ENCODE data around the gene CDKAL1.
"Not testable (repeated sequence)": the region's sequence is repeated elsewhere in the genome, so short reads cannot be mapped to it uniquely, and the experiment has no call there.

CDKAL1 gene

DNA sequence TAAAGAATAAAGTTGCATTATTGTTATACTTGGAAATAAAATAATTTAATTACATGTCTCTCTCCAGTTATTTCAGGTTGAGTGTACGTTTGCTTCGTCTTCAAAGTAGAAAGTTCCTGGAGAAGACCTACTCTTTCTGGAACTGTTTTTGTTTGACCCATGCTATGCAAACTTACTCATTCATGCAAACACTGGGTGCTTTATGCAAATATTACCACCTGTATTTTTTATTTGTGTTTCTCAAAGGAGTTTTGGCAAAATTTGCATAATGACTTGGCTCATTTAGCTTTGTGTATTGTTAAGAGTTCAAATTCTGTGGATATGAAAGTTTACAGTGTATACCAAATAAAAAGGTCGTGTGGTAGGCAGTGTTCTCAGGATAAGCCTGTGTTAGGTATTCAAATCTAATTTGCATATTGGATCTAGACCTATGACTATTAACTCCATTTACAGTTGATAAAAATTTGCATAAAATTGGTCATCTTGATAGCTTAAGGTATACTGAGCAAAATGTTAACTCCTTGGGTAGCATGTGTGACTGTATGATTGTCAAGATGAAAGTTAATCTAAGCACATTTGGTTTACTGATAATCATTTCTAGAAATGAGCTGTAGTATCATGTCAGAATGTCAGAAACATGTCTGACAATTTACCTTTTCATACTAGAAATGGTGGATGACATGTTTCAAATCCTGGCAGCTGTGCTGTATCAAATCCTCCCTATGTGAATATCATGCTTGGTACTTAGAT is 65.2 kb downstream of the CDKAL1 start:
- DNase-seq: no peak

- DNase-seq: no peak
These were observed 66.6 kb downstream of the CDKAL1 start for GRCh38 chr6:20600831-20601230.

GRCh38 chr6:20604159-20604558 is 69.9 kb downstream of the CDKAL1 start:
- DNase-seq: no peak

- no peak for DNase-seq
These were observed 70.8 kb downstream of the CDKAL1 start for GRCh38 chr6:20605061-20605460.

DNA sequence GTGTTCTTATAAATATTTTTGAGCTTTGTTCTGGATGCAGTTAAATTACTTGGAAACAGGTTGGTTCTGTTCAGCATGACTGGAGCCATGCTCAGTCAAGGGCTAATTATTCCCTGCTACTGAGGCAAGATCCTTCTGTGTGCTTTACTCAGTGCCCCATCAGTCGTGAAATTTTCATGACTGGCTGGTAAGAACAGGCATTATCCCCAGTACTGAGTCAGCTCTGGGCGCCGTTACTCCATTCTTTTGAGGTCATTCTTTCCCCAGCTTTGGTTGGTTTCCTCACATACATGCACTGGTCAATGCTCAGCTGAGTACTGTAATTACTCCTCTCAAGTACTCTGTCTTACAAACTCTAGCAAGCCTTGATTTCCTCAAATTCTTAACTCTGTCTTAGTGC is 71.3 kb downstream of the CDKAL1 start:
- DNase-seq: peak; percentile 13

DNA sequence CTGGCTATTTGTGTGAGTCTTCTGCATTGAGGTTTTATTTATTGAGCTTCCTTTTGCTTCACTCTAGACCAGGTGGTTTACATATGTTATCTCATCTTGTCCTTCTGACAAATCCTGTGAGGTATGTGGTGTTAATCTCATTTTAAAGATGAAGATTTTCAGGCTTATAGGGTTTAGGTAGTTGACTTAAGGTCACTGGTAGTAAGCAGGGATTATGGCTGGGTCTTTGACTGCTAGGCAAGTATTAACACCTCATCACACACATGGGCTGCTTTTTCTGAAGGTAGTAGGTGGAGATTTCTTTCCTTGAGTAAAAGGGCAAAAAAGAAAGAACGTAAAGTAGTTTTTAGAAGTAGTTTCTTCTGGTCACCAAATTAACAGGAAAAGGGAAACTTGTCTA is 72.6 kb downstream of the CDKAL1 start:
- no peak for DNase-seq

DNA sequence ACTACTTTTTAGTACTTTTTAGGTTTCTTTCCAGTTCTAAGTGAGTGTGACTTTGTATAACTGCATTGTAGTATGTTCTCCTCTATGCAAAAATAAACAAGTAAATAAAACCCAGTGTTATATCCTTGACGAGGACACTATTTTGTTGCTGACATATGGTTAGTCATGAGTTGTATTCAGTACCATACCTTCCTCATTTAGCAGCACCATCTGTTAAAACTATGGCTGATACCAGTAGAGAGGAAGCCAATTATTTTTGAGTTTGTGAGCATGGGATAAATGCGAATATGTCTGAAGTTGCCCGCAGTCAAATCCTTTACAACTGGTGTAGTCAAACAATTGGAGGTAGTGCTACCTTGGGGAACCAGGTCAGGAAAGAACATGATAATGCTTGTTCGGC is 74.1 kb downstream of the CDKAL1 start:
- no peak for DNase-seq

GRCh38 chr6:20608905-20609304 is 74.6 kb downstream of the CDKAL1 start:
- DNase-seq: no peak

- DNase-seq: not testable (repeated sequence)
These were observed 75.7 kb downstream of the CDKAL1 start for GRCh38 chr6:20609924-20610323.

GRCh38 chr6:20610636-20611370 is 76.5 kb downstream of the CDKAL1 start:
- DNase-seq: peak; percentile 14

- DNase-seq: not testable (repeated sequence)
These were observed 83.3 kb downstream of the CDKAL1 start for GRCh38 chr6:20617537-20617936.

- DNase-seq: peak; percentile 62
These were observed 85.8 kb downstream of the CDKAL1 start for GRCh38 chr6:20620043-20620442.

DNA sequence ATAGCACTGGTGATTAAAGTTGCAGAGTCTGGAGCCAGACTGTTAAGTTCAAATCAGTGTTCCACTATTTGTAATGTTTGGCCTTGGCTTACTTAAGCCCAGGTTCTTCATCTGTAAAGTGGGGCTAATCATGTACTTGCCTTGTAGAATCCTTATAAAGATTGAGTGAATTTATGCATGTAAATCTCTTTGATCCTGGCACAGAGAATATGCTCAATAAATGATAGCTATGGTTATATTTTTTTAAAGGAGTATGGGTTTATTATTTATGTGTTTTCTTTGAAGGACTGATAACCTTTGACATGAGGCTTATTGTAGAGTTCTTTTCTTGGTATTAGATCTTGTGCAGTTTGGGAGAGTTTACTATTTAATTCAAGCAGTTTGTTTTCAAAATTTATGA is 89.5 kb downstream of the CDKAL1 start:
- no peak for DNase-seq

GRCh38 chr6:20626165-20626564 is 91.9 kb downstream of the CDKAL1 start:
- no peak for DNase-seq

DNA sequence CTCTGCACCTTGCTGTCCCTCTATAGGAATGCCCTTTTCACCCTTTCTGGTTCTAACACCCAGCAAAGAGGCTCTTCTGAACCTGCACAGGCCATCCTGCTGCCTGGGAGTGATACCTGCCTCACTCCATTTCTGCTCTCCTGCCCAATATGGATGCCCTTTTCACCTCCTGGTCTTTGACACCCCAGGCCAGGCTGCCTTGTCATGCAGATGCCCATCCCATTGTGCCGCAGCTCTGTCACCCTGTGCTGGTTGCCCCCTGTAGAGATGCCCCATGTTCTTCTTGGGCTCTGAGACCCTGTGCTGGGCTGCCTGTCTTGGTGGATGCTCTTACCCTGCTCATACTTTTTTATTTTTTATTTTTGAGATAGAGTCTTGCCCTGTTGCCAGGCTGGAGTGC is 95.3 kb downstream of the CDKAL1 start:
- no peak for DNase-seq

DNA sequence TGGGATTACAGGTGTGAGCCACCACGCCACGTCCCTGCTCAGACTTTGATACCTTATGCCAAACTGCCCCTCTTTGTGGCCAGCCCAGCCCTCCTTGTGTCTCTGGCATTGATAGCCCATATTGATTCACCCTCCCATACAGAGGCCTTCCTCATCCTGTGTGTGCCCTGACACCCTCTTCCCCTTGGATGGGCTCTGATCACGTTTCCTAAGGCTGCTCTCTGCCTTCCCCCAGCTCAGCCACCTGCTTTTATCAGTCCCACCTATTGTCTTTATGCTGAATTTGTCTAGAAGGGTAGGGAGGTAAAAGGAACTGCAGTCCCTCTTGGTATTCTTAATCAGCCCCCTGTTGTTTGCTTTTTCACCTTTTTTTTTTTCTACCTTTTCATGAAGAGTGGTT is 95.9 kb downstream of the CDKAL1 start:
- DNase-seq: no peak

DNA sequence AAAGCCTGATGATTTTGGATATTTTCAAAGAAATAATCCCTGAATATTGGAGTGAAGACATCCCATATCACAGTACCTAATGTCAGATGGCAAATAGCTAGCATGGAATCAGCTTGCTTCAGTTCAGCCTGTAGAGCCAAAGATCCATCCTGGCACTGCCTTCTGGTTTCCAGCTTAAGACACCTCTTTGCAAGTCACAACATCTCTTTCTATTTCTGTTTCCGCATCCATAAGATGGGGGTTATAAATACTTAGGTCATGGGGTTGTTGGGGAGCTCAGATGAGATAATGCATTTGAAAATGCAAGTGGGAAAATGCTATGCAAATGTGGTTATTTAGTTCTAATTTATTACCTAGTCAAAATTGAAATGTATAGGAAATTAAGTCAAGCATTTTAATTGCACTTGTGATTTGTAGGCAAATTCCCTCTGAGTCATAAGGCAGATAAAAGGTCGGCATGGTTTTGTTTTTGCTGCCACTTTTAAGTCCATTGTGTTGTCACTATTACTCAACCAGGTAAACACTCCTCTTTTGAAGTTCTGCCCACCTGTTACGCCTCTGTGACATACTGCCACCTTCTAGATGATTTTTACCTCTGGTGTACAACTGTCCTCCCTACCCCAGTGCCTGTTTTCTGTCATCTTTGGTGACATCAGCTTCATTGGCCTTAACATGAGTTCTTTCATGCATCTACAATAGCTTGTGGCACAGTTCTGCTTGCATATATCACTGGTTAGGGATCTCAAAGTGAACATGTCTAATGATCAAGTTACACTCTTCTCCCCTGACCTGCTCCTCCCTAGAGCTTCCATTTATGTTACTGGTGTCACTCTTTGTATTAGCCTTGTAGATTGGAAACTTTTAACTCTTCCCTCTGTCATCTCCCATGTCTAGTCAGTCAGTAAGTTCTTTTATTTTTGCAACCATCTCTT is 96.6 kb downstream of the CDKAL1 start:
- DNase-seq: no peak

DNA sequence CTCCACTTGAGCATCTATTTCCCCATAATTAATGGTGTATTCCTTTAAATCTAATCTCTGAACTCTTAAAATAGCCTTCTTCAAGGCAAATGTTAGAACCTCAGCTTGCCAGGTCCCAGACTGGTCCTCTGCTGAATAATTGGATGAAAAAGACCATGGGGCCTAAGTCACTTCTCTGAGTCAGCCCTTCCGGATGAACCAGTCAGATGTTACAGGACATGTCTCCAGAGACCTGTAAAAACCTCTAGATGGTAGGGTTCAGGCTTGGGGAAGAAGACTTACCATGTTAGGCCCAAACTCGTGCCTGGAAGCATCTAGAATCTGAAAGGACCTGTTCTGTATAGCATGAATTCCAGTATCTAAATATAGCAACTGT is 97.3 kb downstream of the CDKAL1 start:
- no peak for DNase-seq

DNA sequence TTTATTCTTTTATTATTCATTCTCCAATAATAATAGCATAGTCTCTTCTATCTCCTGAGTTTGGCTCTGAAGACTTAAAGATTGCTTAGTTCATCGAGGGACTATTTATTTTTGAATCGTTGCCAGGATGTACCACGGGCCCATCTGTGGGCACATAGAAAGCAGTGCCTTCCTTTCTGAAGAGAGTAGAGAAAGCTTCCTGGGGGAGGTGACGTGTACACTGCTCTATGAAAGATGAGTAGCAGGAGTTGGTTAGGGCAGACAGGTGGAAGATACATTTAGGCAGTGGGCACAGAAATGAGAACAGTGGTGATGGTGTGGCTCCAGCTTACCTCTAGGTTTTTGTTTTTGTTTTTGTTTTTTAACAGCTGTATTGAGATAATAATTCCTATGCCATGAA is 98.4 kb downstream of the CDKAL1 start:
- no peak for DNase-seq

DNA sequence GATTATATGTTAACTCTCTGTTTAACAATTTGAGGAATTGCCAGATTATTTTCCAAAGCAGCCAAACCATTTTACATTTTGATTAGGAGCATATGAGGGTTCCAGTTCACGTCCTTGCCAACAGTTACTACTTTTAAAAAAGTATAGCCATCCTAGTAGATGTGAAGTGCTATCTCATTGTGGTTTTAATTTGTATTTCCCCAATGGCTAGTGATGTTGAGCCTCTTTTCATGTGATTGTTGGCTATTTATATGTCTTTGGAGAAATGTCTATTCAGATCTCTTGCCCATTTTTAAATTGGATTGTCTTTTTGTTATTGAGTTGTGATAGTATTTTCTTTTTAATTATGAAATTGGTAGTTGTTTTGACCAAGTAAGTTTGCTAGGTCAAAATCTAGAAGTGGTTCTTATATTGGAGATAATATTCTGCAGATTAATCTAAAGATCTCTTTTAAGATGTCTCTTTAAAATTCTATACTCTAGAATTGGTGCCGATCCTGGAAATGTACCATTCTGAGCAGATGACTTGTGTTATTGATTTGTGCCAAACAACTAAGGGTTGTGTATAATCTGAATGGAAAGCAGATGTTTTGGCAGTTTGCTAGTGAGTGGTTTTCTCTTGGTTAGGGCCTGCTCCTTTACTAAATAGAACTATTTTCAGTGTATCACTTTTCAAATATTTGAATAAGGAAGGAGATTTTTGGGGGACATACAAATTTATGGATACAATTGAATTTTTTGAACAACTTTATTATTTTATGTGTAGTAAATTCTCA is 99.5 kb downstream of the CDKAL1 start:
- DNase-seq: no peak

DNA sequence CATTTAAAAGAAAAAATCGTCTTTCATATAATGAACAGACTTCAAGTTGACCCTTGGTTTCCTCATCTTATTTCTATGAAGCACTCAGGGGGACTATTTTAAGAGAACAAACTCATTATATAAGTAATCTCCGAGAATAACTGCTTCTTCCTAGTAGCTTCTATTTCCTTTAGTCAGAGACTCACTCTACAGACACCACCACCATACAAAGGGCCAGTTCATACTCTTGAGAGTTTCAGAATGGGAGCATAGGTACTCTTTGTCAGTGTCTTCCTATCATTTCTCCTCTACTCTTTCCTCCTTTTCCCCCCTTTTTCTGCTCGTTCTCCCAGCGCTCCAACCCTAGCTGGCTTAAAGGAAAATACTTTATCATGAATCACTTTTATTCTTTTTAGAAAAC is 104.9 kb downstream of the CDKAL1 start:
- no peak for DNase-seq

GRCh38 chr6:20640181-20640580 is 105.9 kb downstream of the CDKAL1 start:
- DNase-seq: no peak

- DNase-seq: no peak
These were observed 108.2 kb downstream of the CDKAL1 start for GRCh38 chr6:20642441-20642840.

Data from EL (cell line).